Left ventricle myocardium inferior (tissue), 1 donor: ENCODE data around the gene CCKAR. TPM values are rescaled to one million over a fixed set of nuclear protein-coding genes. Genes with fewer than 3 reads are reported as not detected.

Experiments
- DNase-seq: peaks from one replicate; pipeline ENCODE4 v3.0.0-alpha.2; 2020
- H3K27ac ChIP-seq: fragments of 200-600 bp; replicated peaks from 2 replicates; pipeline ENCODE4 v1.8.0; 2021
- H3K27me3 ChIP-seq: fragments of 200-600 bp; 2 replicates; pipeline ENCODE4 v1.8.0; 2021; ENCODE audit warnings: low read depth
- H3K36me3 ChIP-seq: fragments of 200-600 bp; 2 replicates; pipeline ENCODE4 v1.8.0; 2021
- H3K4me1 ChIP-seq: fragments of 200-600 bp; 2 replicates; pipeline ENCODE4 v1.8.0; 2021
- H3K4me3 ChIP-seq: fragments of 200-600 bp; 2 replicates; pipeline ENCODE4 v1.8.0; 2021; ENCODE audit warnings: mild to moderate bottlenecking, moderate library complexity
- H3K9me3 ChIP-seq: fragments of 200-600 bp; replicated peaks from 2 replicates; pipeline ENCODE4 v1.8.0; 2021
- CTCF ChIP-seq: fragments of 200-600 bp; IDR thresholded peaks from 2 replicates; pipeline ENCODE4 v1.8.0; 2021; ENCODE audit warnings: antibody characterized with exemption, mild to moderate bottlenecking, borderline replicate concordance
- intact Hi-C: fragments of 100-400 bp; cut with micrococcal nuclease; formaldehyde crosslinking; loops from one replicate; pipeline ENCODE4 v1.11.0; 2022
- total RNA-seq: library from RNA; stranded (reverse); fragmentation: NEBNext Ultra II Directional; extraction: Animal tissue kit (Norgen Biotek cat#: 25700); gene quantifications from one replicate; pipeline ENCODE4 v1.2.1, GENCODE V29; 2021
- donor health status: DM: no; HTN: yes; CAD: no; lungs with severe emphysema.

The CCKAR gene
- total RNA-seq, 1 donor from 2014 or later = not detected

DNA sequence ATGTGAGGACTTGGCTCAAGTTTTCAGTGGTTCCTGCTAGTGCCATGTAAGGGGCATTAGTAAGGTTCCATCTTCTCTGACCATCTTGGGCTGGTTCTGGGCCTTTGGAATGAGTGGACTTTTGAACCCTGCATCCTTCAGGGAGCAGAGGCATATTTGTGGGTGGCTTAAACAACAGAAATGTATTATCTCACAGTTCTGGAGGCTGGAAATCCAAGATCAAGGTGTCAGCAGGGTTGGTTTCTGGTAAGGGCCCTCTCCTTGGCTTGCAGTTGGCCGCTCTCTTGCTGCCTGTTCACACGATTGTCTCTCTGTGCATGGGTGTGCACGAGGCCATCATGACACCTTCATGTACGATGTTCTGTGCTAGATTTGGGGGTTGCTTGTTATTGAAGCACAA, 21.3 kb downstream of the CCKAR start:
- no peak for TF ChIP-seq CTCF
- peaks cover 10% of the 10 kb centered on the region for H3K9me3 ChIP-seq
- H3K4me1 ChIP-seq = no peaks in the 10 kb centered on the region
- no peak for DNase-seq
- H3K36me3 ChIP-seq = no peaks in the 10 kb centered on the region
- H3K27ac ChIP-seq = no peak overlapping the region
- H3K4me3 ChIP-seq = no peak overlapping the region
- peaks cover 4% of the 10 kb centered on the region for H3K27me3 ChIP-seq
- intact Hi-C loops = loop anchor here (10.0 kb wide), 1 partner anchor 536 kb away; no protein-coding TSS in a partner anchor

DNA sequence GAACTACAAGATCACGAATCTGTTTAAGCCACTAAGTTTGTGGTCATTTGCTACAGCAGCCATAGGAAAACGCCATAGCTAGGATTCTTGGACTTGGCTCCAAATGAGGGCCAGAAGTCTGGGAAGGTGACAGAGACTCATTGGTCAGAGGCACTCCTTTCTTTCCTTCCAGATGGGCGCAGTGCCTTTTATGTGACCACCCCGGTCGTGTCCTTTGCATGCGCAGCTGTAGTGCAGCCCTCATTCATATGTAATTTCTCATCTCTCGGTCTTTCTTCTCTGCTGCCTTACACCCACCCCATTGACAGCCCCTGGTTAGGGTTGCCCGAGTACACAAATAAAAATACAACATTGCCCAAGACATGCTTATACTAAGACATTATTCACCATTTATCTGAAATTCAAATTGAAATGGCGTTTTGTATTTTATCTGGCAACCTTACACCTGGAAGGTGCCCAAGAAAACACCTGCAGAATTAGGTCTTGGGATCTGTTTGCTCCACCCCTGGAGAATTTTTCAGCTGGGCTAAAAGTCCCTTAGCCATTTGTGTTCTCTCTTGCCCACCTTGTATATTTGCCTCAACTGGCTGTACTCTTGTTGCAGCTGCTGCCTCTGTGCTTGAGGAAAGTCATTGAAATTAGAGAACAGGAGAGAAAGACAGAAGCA, 21.9 kb downstream of the CCKAR start:
- Histone ChIP-seq H3K27ac (no peak overlapping the region), H3K36me3 (no peaks in the 10 kb centered on the region), H3K4me3 (no peak overlapping the region), H3K27me3 (peaks cover 4% of the 10 kb centered on the region), H3K4me1 (no peaks in the 10 kb centered on the region), H3K9me3 (peaks cover 13% of the 10 kb centered on the region)
- no peak for DNase-seq
- intact Hi-C loops = loop anchor here (10.0 kb wide), 1 partner anchor 536 kb away; no protein-coding TSS in a partner anchor
- TF ChIP-seq CTCF = no peak

- Histone ChIP-seq H3K9me3 (peaks cover 13% of the 10 kb centered on the region), H3K27ac (no peak overlapping the region), H3K36me3 (no peaks in the 10 kb centered on the region), H3K4me3 (no peak overlapping the region), H3K4me1 (no peaks in the 10 kb centered on the region), H3K27me3 (peaks cover 4% of the 10 kb centered on the region)
- no peak for TF ChIP-seq CTCF
- no peak for DNase-seq
- intact Hi-C loops = loop anchor here (10.0 kb wide), 1 partner anchor 537 kb away; no protein-coding TSS in a partner anchor
Observed at GRCh38 chr4:26467724-26468123, 22.6 kb downstream of the CCKAR start.

GRCh38 chr4:26466578-26467270, 23.6 kb downstream of the CCKAR start:
- DNase-seq = no peak
- intact Hi-C loops = loop anchor here (10.0 kb wide), 1 partner anchor 538 kb away; no protein-coding TSS in a partner anchor
- H3K36me3 ChIP-seq = no peaks in the 10 kb centered on the region
- H3K4me1 ChIP-seq = no peaks in the 10 kb centered on the region
- peaks cover 13% of the 10 kb centered on the region for H3K9me3 ChIP-seq
- peaks cover 4% of the 10 kb centered on the region for H3K27me3 ChIP-seq
- H3K27ac ChIP-seq = no peak overlapping the region
- no peak overlapping the region for H3K4me3 ChIP-seq
- TF ChIP-seq CTCF = no peak

- Histone ChIP-seq H3K36me3 (no peaks in the 10 kb centered on the region), H3K4me3 (no peak overlapping the region), H3K9me3 (peaks cover 13% of the 10 kb centered on the region), H3K27ac (no peak overlapping the region), H3K27me3 (peaks cover 4% of the 10 kb centered on the region), H3K4me1 (no peaks in the 10 kb centered on the region)
- TF ChIP-seq CTCF = no peak
- intact Hi-C loops = loop anchor here (10.0 kb wide), 1 partner anchor 540 kb away; no protein-coding TSS in a partner anchor
- DNase-seq = no peak
Observed at GRCh38 chr4:26464420-26465095, 25.7 kb downstream of the CCKAR start.
